Breast epithelium (tissue), 4 donors: ENCODE measurements around the gene TMEM141. TPM values are rescaled to one million over a fixed set of nuclear protein-coding genes. Genes with fewer than 3 reads are reported as not detected.
"Not testable (repeated sequence)": the region's sequence is repeated elsewhere in the genome, so short reads cannot be mapped to it uniquely, and the experiment has no call there.

Source experiments
- DNase-seq, 2 donors: peaks; one replicate each; pipeline ENCODE4 v3.0.0-alpha.2; 2019; ENCODE audit warnings: low spot score in 2 of 2
- H3K27ac ChIP-seq, 2 donors: fragments of 200-600 bp; sonication (generic) in 1 of 2; one replicate each; pipeline ENCODE4 v1.5.1; 2016 to 2019; ENCODE audit warnings: mild to moderate bottlenecking in 1 of 2
- H3K27me3 ChIP-seq, 2 donors: fragments of 200-600 bp; sonication (generic) in 1 of 2; one replicate each; pipeline versions ENCODE4 v1.5.1 to v1.6.0; 2017 to 2019; ENCODE audit warnings: control low read depth in 1 of 2, mild to moderate bottlenecking in 1 of 2
- H3K36me3 ChIP-seq: fragments of 200-600 bp; one replicate; pipeline ENCODE4 v1.5.1; 2019
- H3K4me1 ChIP-seq, 2 donors: fragments of 200-600 bp; sonication (generic); one replicate each; pipeline ENCODE4 v1.5.1; 2016 to 2019; ENCODE audit warnings: control low read depth in 1 of 2
- H3K4me3 ChIP-seq, 3 donors: fragments of 200-600 bp; sonication (generic); 1 replicate in 2 of 3; 2 replicates in 1 of 3; pipeline ENCODE4 v1.5.1; 2016 to 2019; ENCODE audit warnings: mild to moderate bottlenecking in 3 of 3, moderate library complexity in 2 of 3
- H3K9me3 ChIP-seq, 2 donors: fragments of 200-600 bp; sonication (generic) in 1 of 2; one replicate each; pipeline ENCODE4 v1.5.1; 2016 to 2019; ENCODE audit warnings: control low read depth in 1 of 2
- CTCF ChIP-seq, 3 donors: fragments of 450-650 bp; IDR thresholded peaks; one replicate each; pipeline ENCODE4 v1.5.1; 2016 to 2017; ENCODE audit warnings: antibody characterized with exemption in 3 of 3, mild to moderate bottlenecking in 3 of 3, moderate library complexity in 3 of 3
- POLR2A ChIP-seq: fragments of 450-650 bp; IDR thresholded peaks from one replicate; pipeline ENCODE4 v1.6.1; 2016; ENCODE audit warnings: antibody characterized with exemption, mild to moderate bottlenecking, moderate library complexity
- POLR2AphosphoS5 ChIP-seq, 3 donors: sonication (generic); formaldehyde crosslinking; IDR thresholded peaks; one replicate each; pipeline ENCODE4 v1.6.1; 2017; ENCODE audit warnings: antibody characterized with exemption in 3 of 3
- intact Hi-C: fragments of 100-400 bp; cut with DNase I; formaldehyde crosslinking; loops from one replicate; pipeline ENCODE4 v1.15.1; 2023; ENCODE audit warnings: low total_unique reads
- total RNA-seq, 3 donors: library from RNA; depleted of rRNA; stranded (reverse); fragments of >200 nt; gene quantifications; one replicate each; pipeline ENCODE4 v1.1.0, GENCODE V29; 2016

The TMEM141 gene
- total RNA-seq, 3 donors from 2014 or later = 85.8 to 121 (median 103) TPM

- Histone ChIP-seq H3K27me3 (peaks cover 6 to 12% of the 10 kb centered on the region in 2 donors), H3K4me1 (peaks cover 0 to 7% of the 10 kb centered on the region in 2 donors), H3K4me3 (no peak overlapping the region), H3K9me3 (no peaks in the 10 kb centered on the region), H3K36me3 (no peaks in the 10 kb centered on the region), H3K27ac (no peak overlapping the region)
- no peak for DNase-seq
- TF ChIP-seq POLR2AphosphoS5 (IDR thresholded peaks at IDR 0.05) (no peak), POLR2A (no peak), CTCF (IDR thresholded peaks at IDR 0.05) (no peak)
- intact Hi-C loops = no loop called here
These were observed 48.3 kb downstream of the TMEM141 start for GRCh38 chr9:136839229-136840139.

GRCh38 chr9:136840140-136840876, 49.2 kb downstream of the TMEM141 start:
- peaks cover 0 to 7% of the 10 kb centered on the region in 2 donors for H3K4me1 ChIP-seq
- peaks cover 6 to 17% of the 10 kb centered on the region in 2 donors for H3K27me3 ChIP-seq
- no peaks in the 10 kb centered on the region for H3K36me3 ChIP-seq
- peak overlapping the region in 1 of 2 donors; percentile 13 for H3K27ac ChIP-seq
- no peak for DNase-seq
- no peaks in the 10 kb centered on the region for H3K9me3 ChIP-seq
- no peak overlapping the region for H3K4me3 ChIP-seq
- intact Hi-C loops = no loop called here
- no peak for TF ChIP-seq POLR2AphosphoS5 (IDR thresholded peaks at IDR 0.05)
- TF ChIP-seq CTCF (IDR thresholded peaks at IDR 0.05) = no peak
- no peak for TF ChIP-seq POLR2A

- H3K27ac ChIP-seq = peak overlapping the region in 1 of 2 donors; percentile 13
- no peaks in the 10 kb centered on the region for H3K36me3 ChIP-seq
- H3K27me3 ChIP-seq = peaks cover 12 to 25% of the 10 kb centered on the region in 2 donors
- TF ChIP-seq CTCF (IDR thresholded peaks at IDR 0.05) (no peak), POLR2AphosphoS5 (IDR thresholded peaks at IDR 0.05) (no peak), POLR2A (no peak)
- DNase-seq = no peak
- no peak overlapping the region for H3K4me3 ChIP-seq
- no peaks in the 10 kb centered on the region for H3K9me3 ChIP-seq
- intact Hi-C loops = no loop called here
- H3K4me1 ChIP-seq = peaks cover 0 to 7% of the 10 kb centered on the region in 2 donors
These were observed 49.9 kb downstream of the TMEM141 start for GRCh38 chr9:136840877-136841645.

GRCh38 chr9:136841646-136842379, 50.7 kb downstream of the TMEM141 start:
- intact Hi-C loops, H3K27ac ChIP-seq: not testable (repeated sequence)
- peaks cover 0 to 14% of the 10 kb centered on the region in 2 donors for H3K4me1 ChIP-seq

More at GRCh38 chr9:136841646-136842379, 50.7 kb downstream of the TMEM141 start:
- H3K9me3 ChIP-seq, DNase-seq, H3K36me3 ChIP-seq: not testable (repeated sequence)
- H3K4me3 ChIP-seq = peak overlapping the region in 2 of 3 donors; percentile 49 to 62
- peaks cover 15 to 32% of the 10 kb centered on the region in 2 donors for H3K27me3 ChIP-seq
